ENCODE measurements around the gene UMAD1. TPM values are rescaled to one million over a fixed set of nuclear protein-coding genes. Genes with fewer than 3 reads are reported as not detected.

Gene UMAD1
- total and polyA plus RNA-seq, 2 experiments from 2014 or later = 8.4 to 12.4 TPM

DNA sequence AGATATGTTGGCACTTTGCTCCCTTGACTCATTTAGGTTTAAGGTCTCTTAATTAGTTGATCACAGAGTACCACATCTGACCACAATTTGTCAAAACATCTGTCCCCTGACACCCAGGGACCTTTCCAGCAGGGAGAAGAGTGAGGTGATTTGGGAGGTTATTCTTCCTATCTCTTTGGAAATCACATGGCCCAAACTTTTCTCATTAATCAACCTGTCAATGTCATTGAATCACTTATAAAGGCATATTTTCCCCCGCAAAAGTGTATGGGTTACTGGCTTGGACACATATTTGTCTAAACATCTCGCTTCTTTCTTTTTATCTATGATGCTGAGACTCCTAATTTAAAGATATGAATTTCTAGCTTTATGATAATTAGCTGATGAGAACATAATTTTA lies 170.3 kb downstream of the UMAD1 start:
- no peak overlapping the region for H3K4me3 Mint-ChIP-seq
- Histone ChIP-seq H2AFZ (no peak overlapping the region), H4K20me1 (replicated peaks; ENCODE audit: insufficient read depth) (no peaks in the 10 kb centered on the region), H3K36me3 (ENCODE audit: insufficient read depth) (no peaks in the 10 kb centered on the region), H3K79me2 (replicated peaks; ENCODE audit: insufficient read depth) (no peaks in the 10 kb centered on the region), H3K9me2 (ENCODE audit: insufficient read depth) (no peaks in the 10 kb centered on the region), H3K27ac (ENCODE audit: low read depth) (no peak overlapping the region), H3K4me3 (no peak overlapping the region), H3K4me1 (ENCODE audit: insufficient read depth) (no peaks in the 10 kb centered on the region), H3K4me2 (no peak overlapping the region), H3F3A (replicated peaks; ENCODE audit: low read depth) (no peaks in the 10 kb centered on the region), H3K27me3 (ENCODE audit: insufficient read depth) (no peaks in the 10 kb centered on the region)
- ATAC-seq (no peak), DNase-seq (ENCODE audit: low spot score) (no peak)
- no peaks in the 10 kb centered on the region for H3K27me3 Mint-ChIP-seq (ENCODE audit: insufficient read depth, low read depth, poor library complexity)
- TF ChIP-seq, protein P1, sequence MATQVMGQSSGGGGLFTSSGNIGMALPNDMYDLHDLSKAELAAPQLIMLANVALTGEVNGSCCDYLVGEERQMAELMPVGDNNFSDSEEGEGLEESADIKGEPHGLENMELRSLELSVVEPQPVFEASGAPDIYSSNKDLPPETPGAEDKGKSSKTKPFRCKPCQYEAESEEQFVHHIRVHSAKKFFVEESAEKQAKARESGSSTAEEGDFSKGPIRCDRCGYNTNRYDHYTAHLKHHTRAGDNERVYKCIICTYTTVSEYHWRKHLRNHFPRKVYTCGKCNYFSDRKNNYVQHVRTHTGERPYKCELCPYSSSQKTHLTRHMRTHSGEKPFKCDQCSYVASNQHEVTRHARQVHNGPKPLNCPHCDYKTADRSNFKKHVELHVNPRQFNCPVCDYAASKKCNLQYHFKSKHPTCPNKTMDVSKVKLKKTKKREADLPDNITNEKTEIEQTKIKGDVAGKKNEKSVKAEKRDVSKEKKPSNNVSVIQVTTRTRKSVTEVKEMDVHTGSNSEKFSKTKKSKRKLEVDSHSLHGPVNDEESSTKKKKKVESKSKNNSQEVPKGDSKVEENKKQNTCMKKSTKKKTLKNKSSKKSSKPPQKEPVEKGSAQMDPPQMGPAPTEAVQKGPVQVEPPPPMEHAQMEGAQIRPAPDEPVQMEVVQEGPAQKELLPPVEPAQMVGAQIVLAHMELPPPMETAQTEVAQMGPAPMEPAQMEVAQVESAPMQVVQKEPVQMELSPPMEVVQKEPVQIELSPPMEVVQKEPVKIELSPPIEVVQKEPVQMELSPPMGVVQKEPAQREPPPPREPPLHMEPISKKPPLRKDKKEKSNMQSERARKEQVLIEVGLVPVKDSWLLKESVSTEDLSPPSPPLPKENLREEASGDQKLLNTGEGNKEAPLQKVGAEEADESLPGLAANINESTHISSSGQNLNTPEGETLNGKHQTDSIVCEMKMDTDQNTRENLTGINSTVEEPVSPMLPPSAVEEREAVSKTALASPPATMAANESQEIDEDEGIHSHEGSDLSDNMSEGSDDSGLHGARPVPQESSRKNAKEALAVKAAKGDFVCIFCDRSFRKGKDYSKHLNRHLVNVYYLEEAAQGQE (IDR thresholded peaks at IDR 0.05; ENCODE audit: unreplicated experiment) = no peak
- TF ChIP-seq EZH2 (IDR thresholded peaks at IDR 0.05; ENCODE audit: low read depth, unreplicated experiment) (no peak), JUNB (IDR thresholded peaks at IDR 0.05; ENCODE audit: unreplicated experiment) (no peak), POLR2AphosphoS5 (IDR thresholded peaks at IDR 0.05; ENCODE audit: low read depth) (no peak), ZNF331 (CRISPR knock-in tag; IDR thresholded peaks at IDR 0.05; ENCODE audit: low read depth) (no peak), NANOG (IDR thresholded peaks at IDR 0.05; ENCODE audit: borderline replicate concordance) (no peak), CREB1 (CRISPR knock-in tag; IDR thresholded peaks at IDR 0.05; ENCODE audit: low read depth) (no peak), ZNF114 (CRISPR knock-in tag; IDR thresholded peaks at IDR 0.05) (no peak), EZH2phosphoT487 (IDR thresholded peaks at IDR 0.05; ENCODE audit: unreplicated experiment) (no peak), STAT1 (IDR thresholded peaks at IDR 0.05; ENCODE audit: unreplicated experiment) (no peak)
- TF ChIP-seq, protein P2, sequence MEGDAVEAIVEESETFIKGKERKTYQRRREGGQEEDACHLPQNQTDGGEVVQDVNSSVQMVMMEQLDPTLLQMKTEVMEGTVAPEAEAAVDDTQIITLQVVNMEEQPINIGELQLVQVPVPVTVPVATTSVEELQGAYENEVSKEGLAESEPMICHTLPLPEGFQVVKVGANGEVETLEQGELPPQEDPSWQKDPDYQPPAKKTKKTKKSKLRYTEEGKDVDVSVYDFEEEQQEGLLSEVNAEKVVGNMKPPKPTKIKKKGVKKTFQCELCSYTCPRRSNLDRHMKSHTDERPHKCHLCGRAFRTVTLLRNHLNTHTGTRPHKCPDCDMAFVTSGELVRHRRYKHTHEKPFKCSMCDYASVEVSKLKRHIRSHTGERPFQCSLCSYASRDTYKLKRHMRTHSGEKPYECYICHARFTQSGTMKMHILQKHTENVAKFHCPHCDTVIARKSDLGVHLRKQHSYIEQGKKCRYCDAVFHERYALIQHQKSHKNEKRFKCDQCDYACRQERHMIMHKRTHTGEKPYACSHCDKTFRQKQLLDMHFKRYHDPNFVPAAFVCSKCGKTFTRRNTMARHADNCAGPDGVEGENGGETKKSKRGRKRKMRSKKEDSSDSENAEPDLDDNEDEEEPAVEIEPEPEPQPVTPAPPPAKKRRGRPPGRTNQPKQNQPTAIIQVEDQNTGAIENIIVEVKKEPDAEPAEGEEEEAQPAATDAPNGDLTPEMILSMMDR (conservative IDR thresholded peaks at IDR 0.05; ENCODE audit: low read depth in 2 of 2) = no peak
- TF ChIP-seq, protein P3, sequence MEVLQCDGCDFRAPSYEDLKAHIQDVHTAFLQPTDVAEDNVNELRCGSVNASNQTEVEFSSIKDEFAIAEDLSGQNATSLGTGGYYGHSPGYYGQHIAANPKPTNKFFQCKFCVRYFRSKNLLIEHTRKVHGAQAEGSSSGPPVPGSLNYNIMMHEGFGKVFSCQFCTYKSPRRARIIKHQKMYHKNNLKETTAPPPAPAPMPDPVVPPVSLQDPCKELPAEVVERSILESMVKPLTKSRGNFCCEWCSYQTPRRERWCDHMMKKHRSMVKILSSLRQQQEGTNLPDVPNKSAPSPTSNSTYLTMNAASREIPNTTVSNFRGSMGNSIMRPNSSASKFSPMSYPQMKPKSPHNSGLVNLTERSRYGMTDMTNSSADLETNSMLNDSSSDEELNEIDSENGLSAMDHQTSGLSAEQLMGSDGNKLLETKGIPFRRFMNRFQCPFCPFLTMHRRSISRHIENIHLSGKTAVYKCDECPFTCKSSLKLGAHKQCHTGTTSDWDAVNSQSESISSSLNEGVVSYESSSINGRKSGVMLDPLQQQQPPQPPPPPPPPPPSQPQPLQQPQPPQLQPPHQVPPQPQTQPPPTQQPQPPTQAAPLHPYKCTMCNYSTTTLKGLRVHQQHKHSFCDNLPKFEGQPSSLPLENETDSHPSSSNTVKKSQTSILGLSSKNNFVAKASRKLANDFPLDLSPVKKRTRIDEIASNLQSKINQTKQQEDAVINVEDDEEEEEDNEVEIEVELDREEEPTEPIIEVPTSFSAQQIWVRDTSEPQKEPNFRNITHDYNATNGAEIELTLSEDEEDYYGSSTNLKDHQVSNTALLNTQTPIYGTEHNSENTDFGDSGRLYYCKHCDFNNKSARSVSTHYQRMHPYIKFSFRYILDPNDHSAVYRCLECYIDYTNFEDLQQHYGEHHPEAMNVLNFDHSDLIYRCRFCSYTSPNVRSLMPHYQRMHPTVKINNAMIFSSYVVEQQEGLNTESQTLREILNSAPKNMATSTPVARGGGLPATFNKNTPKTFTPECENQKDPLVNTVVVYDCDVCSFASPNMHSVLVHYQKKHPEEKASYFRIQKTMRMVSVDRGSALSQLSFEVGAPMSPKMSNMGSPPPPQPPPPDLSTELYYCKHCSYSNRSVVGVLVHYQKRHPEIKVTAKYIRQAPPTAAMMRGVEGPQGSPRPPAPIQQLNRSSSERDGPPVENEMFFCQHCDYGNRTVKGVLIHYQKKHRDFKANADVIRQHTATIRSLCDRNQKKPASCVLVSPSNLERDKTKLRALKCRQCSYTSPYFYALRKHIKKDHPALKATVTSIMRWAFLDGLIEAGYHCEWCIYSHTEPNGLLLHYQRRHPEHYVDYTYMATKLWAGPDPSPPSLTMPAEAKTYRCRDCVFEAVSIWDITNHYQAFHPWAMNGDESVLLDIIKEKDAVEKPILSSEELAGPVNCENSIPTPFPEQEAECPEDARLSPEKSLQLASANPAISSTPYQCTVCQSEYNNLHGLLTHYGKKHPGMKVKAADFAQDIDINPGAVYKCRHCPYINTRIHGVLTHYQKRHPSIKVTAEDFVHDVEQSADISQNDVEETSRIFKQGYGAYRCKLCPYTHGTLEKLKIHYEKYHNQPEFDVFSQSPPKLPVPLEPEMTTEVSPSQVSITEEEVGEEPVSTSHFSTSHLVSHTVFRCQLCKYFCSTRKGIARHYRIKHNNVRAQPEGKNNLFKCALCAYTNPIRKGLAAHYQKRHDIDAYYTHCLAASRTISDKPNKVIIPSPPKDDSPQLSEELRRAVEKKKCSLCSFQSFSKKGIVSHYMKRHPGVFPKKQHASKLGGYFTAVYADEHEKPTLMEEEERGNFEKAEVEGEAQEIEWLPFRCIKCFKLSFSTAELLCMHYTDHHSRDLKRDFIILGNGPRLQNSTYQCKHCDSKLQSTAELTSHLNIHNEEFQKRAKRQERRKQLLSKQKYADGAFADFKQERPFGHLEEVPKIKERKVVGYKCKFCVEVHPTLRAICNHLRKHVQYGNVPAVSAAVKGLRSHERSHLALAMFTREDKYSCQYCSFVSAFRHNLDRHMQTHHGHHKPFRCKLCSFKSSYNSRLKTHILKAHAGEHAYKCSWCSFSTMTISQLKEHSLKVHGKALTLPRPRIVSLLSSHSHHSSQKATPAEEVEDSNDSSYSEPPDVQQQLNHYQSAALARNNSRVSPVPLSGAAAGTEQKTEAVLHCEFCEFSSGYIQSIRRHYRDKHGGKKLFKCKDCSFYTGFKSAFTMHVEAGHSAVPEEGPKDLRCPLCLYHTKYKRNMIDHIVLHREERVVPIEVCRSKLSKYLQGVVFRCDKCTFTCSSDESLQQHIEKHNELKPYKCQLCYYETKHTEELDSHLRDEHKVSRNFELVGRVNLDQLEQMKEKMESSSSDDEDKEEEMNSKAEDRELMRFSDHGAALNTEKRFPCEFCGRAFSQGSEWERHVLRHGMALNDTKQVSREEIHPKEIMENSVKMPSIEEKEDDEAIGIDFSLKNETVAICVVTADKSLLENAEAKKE (CRISPR knock-in tag; IDR thresholded peaks at IDR 0.05) = no peak
- TF ChIP-seq, protein P4, sequence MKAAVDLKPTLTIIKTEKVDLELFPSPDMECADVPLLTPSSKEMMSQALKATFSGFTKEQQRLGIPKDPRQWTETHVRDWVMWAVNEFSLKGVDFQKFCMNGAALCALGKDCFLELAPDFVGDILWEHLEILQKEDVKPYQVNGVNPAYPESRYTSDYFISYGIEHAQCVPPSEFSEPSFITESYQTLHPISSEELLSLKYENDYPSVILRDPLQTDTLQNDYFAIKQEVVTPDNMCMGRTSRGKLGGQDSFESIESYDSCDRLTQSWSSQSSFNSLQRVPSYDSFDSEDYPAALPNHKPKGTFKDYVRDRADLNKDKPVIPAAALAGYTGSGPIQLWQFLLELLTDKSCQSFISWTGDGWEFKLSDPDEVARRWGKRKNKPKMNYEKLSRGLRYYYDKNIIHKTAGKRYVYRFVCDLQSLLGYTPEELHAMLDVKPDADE (IDR thresholded peaks at IDR 0.05) = no peak
- H3K4me1 Mint-ChIP-seq = peaks cover 4% of the 10 kb centered on the region; the same call in 2 of the 3 replicates
- no peak overlapping the region for H3K27ac Mint-ChIP-seq
- H3K9me3 Mint-ChIP-seq = no peaks in the 10 kb centered on the region
- H3K36me3 Mint-ChIP-seq (ENCODE audit: low read depth) = no peaks in the 10 kb centered on the region
